Prostate gland (tissue), 2 donors: ENCODE measurements around the gene PSMC6. TPM values are rescaled to one million over a fixed set of nuclear protein-coding genes. Genes with fewer than 3 reads are reported as not detected.

Source experiments
- DNase-seq: peaks from one replicate; pipeline ENCODE4 v3.0.0-alpha.2; 2019; ENCODE audit warnings: low spot score
- H3K27ac ChIP-seq, 2 donors: fragments of 200-600 bp; sonication (generic); 2 replicates each; pipeline ENCODE4 v1.5.1; 2017 to 2019
- H3K27me3 ChIP-seq: fragments of 200-600 bp; sonication (generic); replicated peaks from 2 replicates; pipeline ENCODE4 v1.5.1; 2019; ENCODE audit not compliant: insufficient read depth
- H3K36me3 ChIP-seq, 2 donors: fragments of 200-600 bp; sonication (generic); 1 replicate in 1 of 2; 2 replicates in 1 of 2; pipeline versions ENCODE4 v1.5.1 to v1.8.1; 2017 to 2019
- H3K4me1 ChIP-seq: fragments of 200-600 bp; sonication (generic); replicated peaks from 2 replicates; pipeline ENCODE4 v1.5.1; 2019
- H3K4me3 ChIP-seq, 2 donors: fragments of 200-600 bp; sonication (generic); 2 replicates each; pipeline ENCODE4 v1.5.1; 2017 to 2019
- H3K9me3 ChIP-seq: fragments of 200-600 bp; sonication (generic); 2 replicates; pipeline ENCODE4 v1.5.1; 2017
- CTCF ChIP-seq, 4 experiments: fragments of 200-600 bp in 2 of 4; fragments of 450-650 bp in 2 of 4; sonication (generic) in 2 of 4; IDR thresholded peaks; 1 replicate in 3 of 4; 2 replicates in 1 of 4; pipeline ENCODE4 v1.5.1; 2016 to 2019; ENCODE audit warnings: antibody characterized with exemption in 4 of 4, mild to moderate bottlenecking in 2 of 4, moderate library complexity in 2 of 4
- POLR2A ChIP-seq: fragments of 450-650 bp; IDR thresholded peaks from one replicate; pipeline ENCODE4 v1.6.1; 2016; ENCODE audit warnings: antibody characterized with exemption, mild to moderate bottlenecking
- POLR2AphosphoS5 ChIP-seq: sonication (generic); formaldehyde crosslinking; IDR thresholded peaks from one replicate; pipeline ENCODE4 v1.6.1; 2017; ENCODE audit warnings: antibody characterized with exemption
- WGBS: methylation state at CpG from one replicate; pipeline ENCODE4 v1.1.5; 2018; 5-methylcytosine and 5-hydroxymethylcytosine counted together
- intact Hi-C: fragments of 100-400 bp; cut with DNase I; formaldehyde crosslinking; loops from one replicate; pipeline ENCODE4 v1.14.2; 2022
- total RNA-seq, 2 donors: library from RNA; depleted of rRNA; stranded (reverse); fragments of >200 nt; gene quantifications; one replicate each; pipeline ENCODE4 v1.1.0, GENCODE V29; 2016

PSMC6 gene
- total RNA-seq, 2 donors from 2014 or later, result 73.3 to 87.3 TPM

- H3K9me3 ChIP-seq, result no peaks in the 10 kb centered on the region
Measured at GRCh38 chr14:52776816-52777215, 69.8 kb downstream of the PSMC6 start.

More at GRCh38 chr14:52776816-52777215, 69.8 kb downstream of the PSMC6 start:
- Histone ChIP-seq H3K36me3 (no peaks in the 10 kb centered on the region), H3K27me3 (no peaks in the 10 kb centered on the region), H3K27ac (no peak overlapping the region), H3K4me3 (no peak overlapping the region), H3K4me1 (no peaks in the 10 kb centered on the region)
- DNase-seq, result no peak
- intact Hi-C loops, result no loop called here
- 73% methylated on average over 7 of the region's 7 CpGs for WGBS
- no peak for TF ChIP-seq POLR2A
- no peak for TF ChIP-seq POLR2AphosphoS5
- no peak for TF ChIP-seq CTCF (IDR thresholded peaks at IDR 0.05)

Other genes starting within 250 kb of the PSMC6 start
- gene TXNDC16, start 154.7 kb upstream of the PSMC6 start, total RNA-seq, result 10 to 100 TPM; 14.0 to 37.1 TPM
- 1 to 10 TPM in 1 of 2 donors, under 1 TPM in 1; 0.09 to 5.3 TPM for gene GPR137C, start 154.4 kb upstream of the PSMC6 start, total RNA-seq
- gene ERO1A, start 11.6 kb upstream of the PSMC6 start, total RNA-seq, result 10 to 100 TPM; 18.5 to 35.8 TPM
- gene STYX, start 23.0 kb downstream of the PSMC6 start, total RNA-seq, result 10 to 100 TPM; 12.8 to 16.6 TPM
- gene GNPNAT1, start 84.4 kb downstream of the PSMC6 start, total RNA-seq, result 10 to 100 TPM; 26.2 to 41.4 TPM
- 10 to 100 TPM; 38.8 to 62.9 TPM for gene FERMT2, start 243.8 kb downstream of the PSMC6 start, total RNA-seq